ENCODE results near the gene WDR75.
"Not testable (repeated sequence)": the region's sequence is repeated elsewhere in the genome, so short reads cannot be mapped to it uniquely, and the experiment has no call there.

The WDR75 gene

GRCh38 chr2:189442468-189442867, 1.2 kb downstream of the WDR75 start:
- DNase-seq: no peak

GRCh38 chr2:189444322-189444721, 3.0 kb downstream of the WDR75 start:
- DNase-seq: no peak

- no peak for DNase-seq
Observed at GRCh38 chr2:189446780-189447179, 5.5 kb downstream of the WDR75 start.

GRCh38 chr2:189454009-189454408, 12.7 kb downstream of the WDR75 start:
- DNase-seq: no peak

GRCh38 chr2:189465076-189465475, 23.8 kb downstream of the WDR75 start:
- DNase-seq: no peak

- no peak for DNase-seq
Observed at GRCh38 chr2:189465478-189465877, 24.2 kb downstream of the WDR75 start.

GRCh38 chr2:189466046-189466445, 24.8 kb downstream of the WDR75 start:
- DNase-seq: no peak

- peak; percentile 17 for DNase-seq
Observed at GRCh38 chr2:189466656-189467055, 25.4 kb downstream of the WDR75 start.

- DNase-seq: no peak
Observed at GRCh38 chr2:189467160-189467559, 25.9 kb downstream of the WDR75 start.

GRCh38 chr2:189467593-189467992, 26.3 kb downstream of the WDR75 start:
- DNase-seq: no peak

- no peak for DNase-seq
Observed at GRCh38 chr2:189474526-189474925, 33.3 kb downstream of the WDR75 start.

- no peak for DNase-seq
Observed at GRCh38 chr2:189477756-189478155, 36.5 kb downstream of the WDR75 start.

- DNase-seq: not testable (repeated sequence)
Observed at GRCh38 chr2:189478289-189478688, 37.0 kb downstream of the WDR75 start.

GRCh38 chr2:189481071-189481470, 39.8 kb downstream of the WDR75 start:
- DNase-seq: no peak

GRCh38 chr2:189483571-189483970, 42.3 kb downstream of the WDR75 start:
- DNase-seq: no peak

GRCh38 chr2:189483980-189484740, 42.9 kb downstream of the WDR75 start:
- no peak for DNase-seq

- no peak for DNase-seq
Observed at GRCh38 chr2:189485146-189485545, 43.9 kb downstream of the WDR75 start.

- no peak for DNase-seq
Observed at GRCh38 chr2:189486237-189486770, 45.0 kb downstream of the WDR75 start.

- no peak for DNase-seq
Observed at GRCh38 chr2:189487283-189488007, 46.2 kb downstream of the WDR75 start.

GRCh38 chr2:189488008-189488310, 46.7 kb downstream of the WDR75 start:
- no peak for DNase-seq

- DNase-seq: no peak
Observed at GRCh38 chr2:189492451-189492850, 51.2 kb downstream of the WDR75 start.

GRCh38 chr2:189498205-189498604, 56.9 kb downstream of the WDR75 start:
- no peak for DNase-seq

GRCh38 chr2:189499137-189499536, 57.9 kb downstream of the WDR75 start:
- DNase-seq: no peak

- DNase-seq: no peak
Observed at GRCh38 chr2:189500456-189501160, 59.3 kb downstream of the WDR75 start.

Measured in CD4-positive, alpha-beta T cell treated with Interleukin-4 for 4 hours (primary cell).